Motor neuron (in vitro differentiated cells): Measurements from ENCODE around the gene C1R. TPM values are rescaled to one million over a fixed set of nuclear protein-coding genes. Genes with fewer than 3 reads are reported as not detected.

ENCODE experiments used
- ATAC-seq, 8 experiments: fragments of 200-7000 bp; cut with Tn5 transposase; replicated peaks in 6 of 8; 2 replicates each; pipeline ENCODE4 v1.8.0; 2021; ENCODE audit warnings: mild to moderate bottlenecking in 8 of 8, moderate library complexity in 8 of 8
- H3K27ac ChIP-seq, 2 donors: fragments of 250-450 bp; sonication (Bioruptor Pico); 2 replicates each; pipeline ENCODE4 v1.9.0; 2021; ENCODE audit warnings: antibody characterized with exemption in 2 of 2, mild to moderate bottlenecking in 2 of 2, moderate library complexity in 1 of 2
- H3K4me1 ChIP-seq, 2 donors: fragments of 250-450 bp; sonication (Bioruptor Pico); replicated peaks in 1 of 2; 2 replicates each; pipeline ENCODE4 v1.6.1; 2021; ENCODE audit warnings: antibody characterized with exemption in 2 of 2, mild to moderate bottlenecking in 2 of 2, moderate library complexity in 1 of 2
- H3K4me3 ChIP-seq, 5 donors: fragments of 250-450 bp; sonication (Bioruptor Pico); 2 replicates each; pipeline ENCODE4 v1.9.0; 2021; ENCODE audit warnings: antibody characterized with exemption in 5 of 5, mild to moderate bottlenecking in 5 of 5, moderate library complexity in 4 of 5
- WGBS, 10 experiments: fragments of 450-650 bp; shearing (Covaris generic); methylation state at CpG; one replicate each; pipeline ENCODE4 v1.0.0; 2022; 5-methylcytosine and 5-hydroxymethylcytosine counted together
- in situ Hi-C, 9 experiments: fragments of 400-800 bp; cut with MboI; loops; one replicate each; pipeline ENCODE4 v1.15.0; 2021; ENCODE audit warnings: low sequenced_read_pairs in 9 of 9, low pct_unique_long_range_greater_than_20kb in 2 of 9; ENCODE audit not compliant: unreplicated experiment in 9 of 9
- total RNA-seq, 8 experiments: library from RNA; unstranded; fragments of 300-600 nt; gene quantifications; 2 replicates each; pipeline versions ENCODE4 v1.2.3 to v1.2.4, GENCODE V29; 2022

The C1R gene
- total RNA-seq, 8 experiments from 2014 or later = 0.79 to 747 (median 6.4) TPM

DNA sequence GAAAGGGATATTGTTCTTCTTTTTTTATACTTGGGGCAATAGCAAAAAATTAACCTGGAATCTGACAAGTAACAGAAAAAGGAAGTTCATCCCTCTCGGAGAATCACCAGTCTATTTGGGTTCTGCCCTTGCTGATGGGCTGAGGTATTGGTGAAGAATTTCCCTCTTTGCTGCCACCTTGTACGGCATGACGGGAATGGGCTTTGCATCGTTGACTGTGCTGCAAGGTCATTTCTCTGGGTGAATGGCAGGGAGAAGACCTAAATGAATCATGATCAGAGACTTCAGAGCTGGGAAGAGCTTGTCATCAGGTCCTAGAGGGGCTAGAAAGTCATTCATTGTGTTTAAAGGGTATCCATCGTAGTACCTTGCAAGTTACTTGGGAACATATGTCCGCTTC lies 19.7 kb downstream of the C1R start:
- 54 to 100% (median 89%) methylated on average over 1 to 6 of the region's 6 CpGs; no CpG with 5 or more reads in 2 of the 10 experiments for WGBS, 10 experiments
- ATAC-seq = no peak
- no peak overlapping the region for H3K4me3 ChIP-seq
- no peaks in the 10 kb centered on the region for H3K4me1 ChIP-seq
- no peak overlapping the region for H3K27ac ChIP-seq
- in situ Hi-C loops = no loop called here

DNA sequence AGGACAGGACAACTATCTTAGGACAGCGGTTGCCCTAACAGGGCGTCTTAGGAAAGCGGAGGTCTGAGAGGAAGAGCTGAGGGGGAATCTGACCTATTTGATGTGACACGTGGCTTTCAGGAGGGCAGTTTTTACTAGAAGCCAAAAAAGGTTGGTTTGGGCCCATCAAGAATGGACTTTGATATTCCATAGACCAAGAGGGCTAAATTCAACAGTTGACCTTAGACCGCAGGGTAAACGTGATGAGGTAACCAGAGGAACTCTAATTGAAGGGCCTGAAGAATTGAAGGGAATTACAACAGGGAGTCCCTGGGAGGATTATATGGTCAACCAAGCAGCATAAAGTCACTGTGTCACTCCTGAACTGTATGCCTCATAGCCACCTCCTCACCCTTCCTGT lies 20.2 kb downstream of the C1R start:
- H3K27ac ChIP-seq = no peak overlapping the region
- in situ Hi-C loops = no loop called here
- no peak for ATAC-seq
- H3K4me3 ChIP-seq = no peak overlapping the region
- H3K4me1 ChIP-seq = no peaks in the 10 kb centered on the region
- WGBS, 10 experiments = 60 to 100% (median 79%) methylated on average over 1 to 6 of the region's 6 CpGs

DNA sequence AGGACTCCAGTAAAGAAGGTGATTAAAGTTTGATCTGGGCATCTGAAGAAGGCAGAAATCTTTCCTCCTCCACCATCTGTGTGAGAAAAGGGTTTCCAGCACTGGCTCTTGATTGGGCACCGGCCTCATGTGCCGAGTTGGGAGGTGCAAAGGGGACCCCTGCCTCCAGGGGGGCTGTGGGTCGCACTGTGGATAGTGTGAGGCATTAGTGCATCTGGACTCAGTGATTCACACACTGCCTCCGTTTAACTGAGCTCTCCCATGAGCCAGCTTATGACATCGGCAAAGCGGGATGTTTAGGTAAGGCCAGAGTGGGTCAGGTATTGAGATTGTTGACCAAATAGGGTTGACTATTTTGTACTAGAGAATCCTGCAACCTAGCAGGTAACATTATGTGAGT lies 22.9 kb downstream of the C1R start:
- WGBS, 10 experiments = 61 to 100% (median 80%) methylated on average over 1 to 5 of the region's 6 CpGs; no CpG with 5 or more reads in 5 of the 10 experiments
- no peak for ATAC-seq
- Histone ChIP-seq H3K27ac (no peak overlapping the region), H3K4me1 (no peaks in the 10 kb centered on the region), H3K4me3 (no peak overlapping the region)
- in situ Hi-C loops = no loop called here

DNA sequence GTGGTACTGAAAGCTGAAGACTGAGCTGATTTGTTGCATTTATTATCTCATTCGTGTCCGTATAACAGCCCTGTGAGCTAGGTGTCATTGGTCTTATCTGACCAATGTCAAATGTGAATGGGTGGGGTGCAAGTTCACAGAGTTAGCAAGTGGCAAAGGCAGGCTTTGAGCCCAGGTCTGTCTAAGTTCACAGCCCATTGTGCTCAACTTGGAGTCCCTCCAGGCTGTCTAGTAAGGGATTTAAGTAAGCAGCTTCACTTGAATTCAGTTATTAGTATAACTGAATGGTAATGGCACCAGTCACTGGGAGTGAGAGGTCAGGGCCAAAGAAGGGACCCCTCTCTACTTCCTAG lies 23.3 kb downstream of the C1R start:
- no peak overlapping the region for H3K27ac ChIP-seq
- in situ Hi-C loops = no loop called here
- 59 to 93% (median 80%) methylated on average over 1 to 2 of the region's 2 CpGs; no CpG with 5 or more reads in 7 of the 10 experiments for WGBS, 10 experiments

DNA sequence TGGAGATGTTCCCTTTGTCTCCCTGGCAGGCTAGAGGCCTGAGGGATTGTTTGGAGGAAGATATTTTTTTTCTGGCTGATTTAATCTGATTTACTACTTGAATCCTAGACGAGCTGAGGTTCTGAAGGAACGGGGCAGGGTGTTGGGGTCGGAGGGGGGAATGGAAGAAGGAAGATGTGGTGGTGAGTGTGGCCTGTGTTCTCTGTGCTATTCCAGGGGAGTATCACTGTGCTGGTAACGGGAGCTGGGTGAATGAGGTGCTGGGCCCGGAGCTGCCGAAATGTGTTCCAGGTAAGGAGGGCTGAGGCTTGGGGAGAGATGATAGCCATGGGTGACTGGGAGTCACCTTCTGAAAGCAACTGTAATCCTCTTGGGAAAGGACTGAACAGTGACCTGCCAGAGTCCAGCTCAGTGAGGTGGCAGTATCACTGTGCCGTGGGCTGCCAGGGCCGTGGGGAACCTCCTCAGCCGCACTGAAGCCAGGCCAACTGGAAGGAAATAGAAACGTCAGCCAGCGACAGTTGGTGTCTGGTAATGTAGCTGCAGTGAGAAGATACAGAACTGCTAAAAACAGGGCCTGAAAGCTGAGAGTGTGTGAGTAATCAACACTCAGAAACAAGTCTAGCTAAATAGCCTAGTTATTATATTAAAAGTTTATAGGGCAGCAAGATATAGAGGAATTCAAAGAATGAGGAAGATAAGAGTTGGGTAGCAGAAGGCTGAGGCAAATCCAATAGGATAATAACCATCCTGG lies 23.8 kb downstream of the C1R start:
- Histone ChIP-seq H3K4me1 (no peaks in the 10 kb centered on the region), H3K4me3 (no peak overlapping the region), H3K27ac (no peak overlapping the region)
- 0 to 92% (median 62%) methylated on average over 1 to 11 of the region's 11 CpGs; no CpG with 5 or more reads in 1 of the 10 experiments for WGBS, 10 experiments
- in situ Hi-C loops = no loop called here
- ATAC-seq = no peak

More for the DNA sequence above, 23.3 kb downstream of the C1R start:
- Histone ChIP-seq H3K4me1 (no peaks in the 10 kb centered on the region), H3K4me3 (no peak overlapping the region)
- no peak for ATAC-seq

DNA sequence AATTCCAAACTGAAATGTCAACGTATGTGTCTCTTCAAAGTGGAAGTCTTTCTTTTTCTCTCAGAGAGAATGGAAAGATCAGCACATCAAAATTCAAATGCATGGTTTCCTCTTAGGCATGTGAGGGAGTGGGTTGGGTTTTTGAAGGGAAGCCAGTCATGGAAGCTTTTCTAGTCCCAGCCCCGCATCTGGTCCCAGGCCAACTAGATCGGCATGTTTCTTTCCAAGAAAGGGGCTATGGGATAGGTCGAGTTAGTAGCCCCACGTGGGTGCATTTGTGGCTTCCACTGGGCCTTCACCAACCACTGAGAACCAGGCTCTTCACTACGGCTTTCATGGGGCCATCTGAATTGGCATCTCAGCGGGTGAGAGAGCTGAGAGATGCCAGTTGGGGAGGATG lies 25.1 kb downstream of the C1R start:
- Histone ChIP-seq H3K27ac (no peak overlapping the region), H3K4me3 (no peak overlapping the region), H3K4me1 (no peaks in the 10 kb centered on the region)
- in situ Hi-C loops = no loop called here
- ATAC-seq = peak in 1 of 8 experiments; percentile 32
- 47 to 88% (median 59%) methylated on average over 1 to 5 of the region's 7 CpGs; no CpG with 5 or more reads in 2 of the 10 experiments for whole genome bisulfite sequencing, 10 experiments

DNA sequence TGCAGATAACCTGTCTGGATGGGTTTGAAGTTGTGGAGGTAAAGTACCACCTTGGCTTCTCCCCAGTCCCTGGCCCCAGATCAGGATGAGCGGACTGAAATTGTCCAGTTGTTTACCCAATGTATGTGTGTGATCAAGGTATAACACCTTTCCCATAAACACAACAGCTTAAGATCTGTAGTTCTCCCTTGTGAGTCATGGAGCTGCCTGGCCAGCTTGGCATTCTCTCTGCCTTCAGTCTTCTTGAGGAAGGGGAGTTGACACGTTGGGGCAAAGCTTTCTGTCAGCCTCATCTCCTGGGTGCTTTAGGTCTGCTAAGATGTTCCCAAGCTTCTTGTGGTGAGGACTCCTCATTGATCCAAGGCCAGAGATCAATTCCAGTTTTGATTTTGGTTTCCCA lies 25.6 kb downstream of the C1R start:
- H3K4me1 ChIP-seq = no peaks in the 10 kb centered on the region
- no peak overlapping the region for H3K27ac ChIP-seq
- in situ Hi-C loops = no loop called here
- no peak for ATAC-seq
- WGBS, 10 experiments = 42 to 100% (median 82%) methylated on average over 1 to 2 of the region's 2 CpGs; no CpG with 5 or more reads in 4 of the 10 experiments
- no peak overlapping the region for H3K4me3 ChIP-seq

DNA sequence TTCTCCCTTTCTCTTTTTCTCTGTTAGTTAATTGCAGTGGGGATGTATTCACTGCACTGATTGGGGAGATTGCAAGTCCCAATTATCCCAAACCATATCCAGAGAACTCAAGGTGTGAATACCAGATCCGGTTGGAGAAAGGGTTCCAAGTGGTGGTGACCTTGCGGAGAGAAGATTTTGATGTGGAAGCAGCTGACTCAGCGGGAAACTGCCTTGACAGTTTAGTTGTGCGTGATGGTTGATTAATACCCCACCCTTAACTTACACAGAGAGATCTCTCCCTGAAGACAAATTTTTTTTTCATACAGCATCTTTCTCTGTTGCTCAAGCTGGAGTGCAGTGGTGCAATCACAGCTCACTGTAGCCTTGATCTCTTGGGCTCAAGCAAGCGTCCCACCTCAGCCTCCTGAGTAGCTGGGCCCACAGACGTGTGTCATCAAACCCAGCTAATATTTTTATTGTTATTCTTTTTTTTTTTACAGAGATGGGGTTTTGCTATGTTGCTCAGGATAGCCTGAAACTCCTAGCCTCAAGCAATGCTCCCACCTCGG lies 27.1 kb downstream of the C1R start:
- in situ Hi-C loops = no loop called here
- 17 to 94% (median 77%) methylated on average over 1 to 6 of the region's 7 CpGs for WGBS, 10 experiments
- H3K4me1 ChIP-seq = no peaks in the 10 kb centered on the region
- no peak for ATAC-seq
- H3K4me3 ChIP-seq = no peak overlapping the region
- no peak overlapping the region for H3K27ac ChIP-seq

DNA sequence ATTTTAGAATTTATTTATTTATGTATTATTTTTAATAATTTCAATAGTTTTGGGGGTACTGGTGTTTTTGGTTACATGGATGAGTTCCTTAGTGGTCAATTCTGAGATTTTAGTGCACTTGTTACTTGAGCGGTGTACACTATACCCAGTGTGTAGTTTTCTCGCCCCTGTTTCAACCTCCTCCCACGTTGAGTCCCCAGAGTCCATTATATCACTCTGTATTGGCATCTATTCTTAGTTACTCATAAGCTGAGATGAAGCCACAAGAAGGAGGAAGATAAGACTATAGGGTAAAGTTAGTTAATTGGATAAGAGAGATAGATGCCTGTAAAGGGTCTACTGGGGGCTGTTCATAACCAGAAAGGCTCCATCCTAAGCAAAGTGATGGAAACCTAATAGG lies 27.7 kb downstream of the C1R start:
- H3K4me1 ChIP-seq = no peaks in the 10 kb centered on the region
- H3K27ac ChIP-seq = no peak overlapping the region
- WGBS, 10 experiments = 8 to 92% (median 73%) methylated on average over 1 to 3 of the region's 3 CpGs; no CpG with 5 or more reads in 2 of the 10 experiments
- no peak for ATAC-seq
- no peak overlapping the region for H3K4me3 ChIP-seq
- in situ Hi-C loops = no loop called here

DNA sequence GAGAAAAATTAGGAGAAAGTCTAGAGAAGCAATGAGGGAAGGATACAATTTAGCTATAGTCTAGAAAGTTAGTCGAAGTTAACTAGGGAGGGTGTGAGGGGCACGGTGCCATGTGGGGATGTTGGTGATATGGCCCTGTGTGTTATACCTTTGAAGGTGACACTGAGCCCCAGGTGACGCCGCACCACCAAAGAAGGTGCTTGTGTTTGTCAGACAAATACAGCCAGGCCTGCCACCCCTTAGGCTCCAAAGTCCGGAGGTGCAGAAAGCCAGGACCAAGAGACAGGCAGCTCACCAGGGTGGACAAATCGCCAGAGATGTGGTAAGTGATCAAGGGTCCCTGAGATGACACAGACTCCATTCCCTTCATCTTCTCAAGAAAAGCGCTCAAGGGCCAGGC lies 30.6 kb downstream of the C1R start:
- Histone ChIP-seq H3K4me1 (no peaks in the 10 kb centered on the region), H3K4me3 (no peak overlapping the region), H3K27ac (no peak overlapping the region)
- no peak for ATAC-seq
- in situ Hi-C loops = no loop called here
- WGBS, 10 experiments = 14 to 100% (median 88%) methylated on average over 1 to 7 of the region's 7 CpGs; no CpG with 5 or more reads in 2 of the 10 experiments

DNA sequence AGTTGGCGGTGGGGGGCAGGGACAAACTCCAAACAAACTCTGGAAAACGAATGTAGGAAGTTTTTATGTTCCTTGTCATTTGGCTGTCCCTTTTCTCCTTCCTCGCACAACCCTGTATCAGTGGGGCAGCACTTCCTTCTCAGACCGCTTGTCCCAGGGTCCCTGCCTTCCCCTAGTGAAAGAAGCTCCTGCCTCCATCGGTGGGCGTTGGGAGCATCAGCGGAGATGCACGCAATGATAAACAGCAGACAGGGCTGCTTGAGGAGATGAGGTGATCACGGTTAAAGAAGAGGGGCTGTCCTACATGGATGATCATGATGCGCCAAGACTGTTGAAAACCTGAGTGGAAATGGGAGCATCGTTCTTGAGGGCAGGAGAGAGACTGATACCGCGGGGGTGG lies 31.1 kb downstream of the C1R start:
- Histone ChIP-seq H3K27ac (no peak overlapping the region), H3K4me1 (no peaks in the 10 kb centered on the region), H3K4me3 (no peak overlapping the region)
- WGBS, 10 experiments = 9 to 88% (median 72%) methylated on average over 2 to 11 of the region's 13 CpGs; no CpG with 5 or more reads in 2 of the 10 experiments
- ATAC-seq = peak in 1 of 8 experiments; percentile 1
- in situ Hi-C loops = no loop called here

DNA sequence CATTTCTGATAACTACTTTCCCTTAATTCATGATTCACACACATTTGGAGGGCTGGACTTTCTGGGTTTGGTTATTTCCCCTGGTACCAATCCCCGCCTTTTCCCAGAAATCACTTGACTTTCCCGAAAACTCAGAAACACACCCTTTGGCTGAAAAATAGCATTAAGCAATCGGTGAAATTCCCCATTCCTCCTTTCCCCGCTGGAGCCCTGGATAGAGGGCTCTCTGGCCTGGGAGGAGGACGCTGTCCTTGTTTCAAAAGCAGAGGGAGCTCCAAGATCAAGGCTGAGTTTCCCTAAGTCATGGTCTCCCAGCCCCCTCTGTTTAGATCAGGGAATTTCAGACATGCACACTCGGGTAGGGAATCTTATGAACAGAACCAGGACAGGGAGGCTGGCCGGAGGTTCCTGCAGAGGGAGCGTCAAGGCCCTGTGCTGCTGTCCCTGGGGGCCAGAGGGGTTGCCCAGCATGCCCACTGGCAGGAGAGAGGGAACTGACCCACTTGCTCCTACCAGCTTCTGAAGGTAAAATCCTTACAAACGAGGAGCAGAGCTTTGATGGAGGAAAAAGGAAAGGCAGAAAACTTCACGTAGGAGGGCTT lies 31.8 kb downstream of the C1R start, which contains the start of gene C1S:
TSS of gene C1S (plus strand) at position 366 of the 602 bp plus-strand sequence. CDS start 1,195 bp downstream, outside the sequence.
- Histone ChIP-seq H3K4me3 (no peak within 1 kb of the TSS), H3K27ac (no peak within 1 kb of the TSS), H3K4me1 (no peaks in the 10 kb centered on the region)
- ATAC-seq = peak; percentile 66 to 99 (median 87)
- in situ Hi-C loops = no loop called here
- WGBS, 10 experiments = 0 to 71% (median 35%) methylated on average over 1 to 7 of the region's 10 CpGs

DNA sequence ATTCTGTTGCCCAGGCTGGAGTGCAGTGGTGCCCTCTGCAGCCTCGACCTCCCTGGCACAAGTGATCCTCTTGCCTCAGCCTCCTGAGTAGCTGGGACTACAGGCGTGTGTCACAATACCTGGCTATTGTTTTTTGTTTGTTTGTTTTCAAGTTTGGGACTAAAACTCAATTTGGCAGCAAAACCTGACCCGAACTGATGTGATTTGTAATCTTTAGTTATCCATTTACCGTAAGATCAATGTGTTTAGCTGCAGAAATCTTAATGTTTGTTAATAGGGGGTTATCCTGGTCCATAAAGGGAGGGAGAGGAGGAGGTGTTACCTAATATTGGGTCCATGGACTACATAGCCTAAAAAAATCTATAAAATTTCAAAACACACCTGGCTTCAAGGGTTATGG lies 32.5 kb downstream of the C1R start:
- 53 to 95% (median 81%) methylated on average over 2 to 4 of the region's 4 CpGs; no CpG with 5 or more reads in 3 of the 10 experiments for WGBS, 10 experiments
- no peaks in the 10 kb centered on the region for H3K4me1 ChIP-seq
- in situ Hi-C loops = no loop called here
- H3K27ac ChIP-seq = no peak overlapping the region
- H3K4me3 ChIP-seq = no peak overlapping the region
- ATAC-seq = no peak
